Stomach (tissue), 9 donors: ENCODE measurements around the gene ADGRG2. TPM values are rescaled to one million over a fixed set of nuclear protein-coding genes. Genes with fewer than 3 reads are reported as not detected.

Experiments
- DNase-seq, 2 donors: peaks; one replicate each; pipeline versions ENCODE4 v3.0.0 to v3.0.0-alpha.2; 2013 to 2019
- H3K27ac ChIP-seq, 5 donors: fragments of 200-600 bp in 4 of 5; sonication (generic) in 4 of 5; one replicate each; pipeline ENCODE4 v1.5.1; 2013 to 2019; ENCODE audit warnings: mild to moderate bottlenecking in 1 of 5, moderate library complexity in 1 of 5
- H3K27me3 ChIP-seq, 3 donors: fragments of 200-600 bp; sonication (generic); one replicate each; pipeline ENCODE4 v1.5.1; 2017 to 2019; ENCODE audit warnings: mixed run types in 1 of 3
- H3K36me3 ChIP-seq, 4 donors: fragments of 200-600 bp; sonication (generic); 1 replicate in 3 of 4; 2 replicates in 1 of 4; pipeline ENCODE4 v1.5.1; 2016 to 2019
- H3K4me1 ChIP-seq, 4 donors: fragments of 200-600 bp; sonication (generic); one replicate each; pipeline ENCODE4 v1.5.1; 2016 to 2019
- H3K4me3 ChIP-seq, 4 donors: fragments of 200-600 bp; sonication (generic) in 3 of 4; one replicate each; pipeline ENCODE4 v1.5.1; 2016 to 2019; ENCODE audit warnings: mild to moderate bottlenecking in 1 of 4
- H3K9me3 ChIP-seq, 4 donors: fragments of 200-600 bp; sonication (generic); one replicate each; pipeline ENCODE4 v1.5.1; 2016 to 2019
- EP300 ChIP-seq: sonication (generic); formaldehyde crosslinking; IDR thresholded peaks from one replicate; pipeline ENCODE4 v1.6.1; 2017; ENCODE audit warnings: antibody characterized with exemption
- POLR2A ChIP-seq, 4 donors: fragments of 450-650 bp; IDR thresholded peaks; one replicate each; pipeline ENCODE4 v1.6.1; 2016; ENCODE audit warnings: antibody characterized with exemption in 4 of 4, control low read depth in 2 of 4, mild to moderate bottlenecking in 1 of 4, moderate library complexity in 1 of 4
- POLR2AphosphoS5 ChIP-seq, 3 donors: sonication (generic); formaldehyde crosslinking; IDR thresholded peaks; one replicate each; pipeline ENCODE4 v1.6.1; 2016; ENCODE audit warnings: antibody characterized with exemption in 3 of 3
- WGBS, 5 donors: extraction: QIAGEN DNeasy Blood & Tissue Kit in 3 of 5; methylation state at CpG; one replicate each; pipeline versions ENCODE4 v1.1.5 to v1.1.7; 2013 to 2018; 5-methylcytosine and 5-hydroxymethylcytosine counted together
- intact Hi-C: fragments of 100-400 bp; cut with DNase I; formaldehyde crosslinking; loops from one replicate; pipeline ENCODE4 v1.15.1; 2023; ENCODE audit warnings: low total_unique reads
- polyA plus RNA-seq, 3 donors: library from polyadenylated mRNA; stranded (reverse); fragments of 200-250 nt; gene quantifications; one replicate each; pipeline ENCODE4 v1.2.3, GENCODE V29; 2013
- total RNA-seq, 5 donors: library from RNA; depleted of rRNA; stranded (reverse); fragments of >200 nt; gene quantifications; one replicate each; pipeline versions ENCODE4 v1.1.0 to v1.2.3, GENCODE V29; 2014 to 2016
- TF ChIP-seq, protein P1 (sequence below), 7 experiments: fragments of 450-650 bp in 4 of 7; fragments of 200-600 bp in 3 of 7; sonication (generic) in 3 of 7; IDR thresholded peaks; one replicate each; pipeline ENCODE4 v1.5.1; 2016 to 2019; ENCODE audit warnings: antibody characterized with exemption in 7 of 7, control low read depth in 2 of 7, mild to moderate bottlenecking in 1 of 7
- donor health status: healthy with polysubstance abuse.
- donor health status: Bipolar disorder and iron deficiency.
- donor health status: healthy.

The ADGRG2 gene
- total and polyA plus RNA-seq, 8 donors: 0.29 to 25.0 (median 1.4) TPM

DNA sequence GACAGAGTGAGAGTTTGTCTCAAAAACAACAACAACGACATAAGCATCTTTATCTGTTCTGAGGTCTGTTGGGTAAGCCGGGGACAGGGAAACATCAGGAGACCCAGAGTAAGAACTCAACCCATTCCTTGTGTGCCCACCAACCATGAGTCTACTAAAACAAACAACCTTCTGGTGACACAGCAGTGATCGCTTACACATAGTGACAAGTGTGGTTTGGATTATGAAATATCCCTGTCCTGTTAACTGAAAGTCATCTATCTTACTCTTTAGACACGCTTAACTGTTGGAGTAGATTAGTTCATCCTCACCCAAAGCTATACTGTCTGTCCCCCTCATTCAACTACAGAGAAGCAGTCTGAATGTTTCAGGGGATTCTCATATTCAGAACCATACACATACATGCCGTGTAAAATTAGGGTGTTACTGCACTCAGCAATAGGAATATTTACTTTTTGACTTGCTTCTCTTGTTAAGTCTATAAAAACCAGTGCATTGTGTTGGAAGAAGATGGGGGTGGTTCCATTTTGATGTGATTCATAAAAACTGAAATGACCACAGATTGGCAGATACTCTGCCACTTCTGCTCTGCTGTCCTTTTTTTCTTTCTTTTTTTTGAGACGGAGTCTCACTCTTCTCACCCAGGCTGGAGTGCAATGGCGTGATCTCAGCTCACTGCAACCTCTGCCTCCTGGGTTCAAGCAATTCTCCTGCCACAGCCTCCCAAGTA is 165.8 kb downstream of the ADGRG2 start:
- 76 to 88% (median 86%) methylated on average over 5 to 7 of the region's 7 CpGs for WGBS, 5 donors
- no peak for DNase-seq
- intact Hi-C loops: no loop called here
- H3K4me1 ChIP-seq: no peaks in the 10 kb centered on the region
- H3K27me3 ChIP-seq: no peaks in the 10 kb centered on the region
- H3K27ac ChIP-seq: no peak overlapping the region
- TF ChIP-seq POLR2AphosphoS5 (IDR thresholded peaks at IDR 0.05) (no peak), POLR2A (IDR thresholded peaks at IDR 0.05) (no peak), EP300 (no peak)
- TF ChIP-seq, protein P1, sequence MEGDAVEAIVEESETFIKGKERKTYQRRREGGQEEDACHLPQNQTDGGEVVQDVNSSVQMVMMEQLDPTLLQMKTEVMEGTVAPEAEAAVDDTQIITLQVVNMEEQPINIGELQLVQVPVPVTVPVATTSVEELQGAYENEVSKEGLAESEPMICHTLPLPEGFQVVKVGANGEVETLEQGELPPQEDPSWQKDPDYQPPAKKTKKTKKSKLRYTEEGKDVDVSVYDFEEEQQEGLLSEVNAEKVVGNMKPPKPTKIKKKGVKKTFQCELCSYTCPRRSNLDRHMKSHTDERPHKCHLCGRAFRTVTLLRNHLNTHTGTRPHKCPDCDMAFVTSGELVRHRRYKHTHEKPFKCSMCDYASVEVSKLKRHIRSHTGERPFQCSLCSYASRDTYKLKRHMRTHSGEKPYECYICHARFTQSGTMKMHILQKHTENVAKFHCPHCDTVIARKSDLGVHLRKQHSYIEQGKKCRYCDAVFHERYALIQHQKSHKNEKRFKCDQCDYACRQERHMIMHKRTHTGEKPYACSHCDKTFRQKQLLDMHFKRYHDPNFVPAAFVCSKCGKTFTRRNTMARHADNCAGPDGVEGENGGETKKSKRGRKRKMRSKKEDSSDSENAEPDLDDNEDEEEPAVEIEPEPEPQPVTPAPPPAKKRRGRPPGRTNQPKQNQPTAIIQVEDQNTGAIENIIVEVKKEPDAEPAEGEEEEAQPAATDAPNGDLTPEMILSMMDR (IDR thresholded peaks at IDR 0.05): no peak
- no peaks in the 10 kb centered on the region for H3K9me3 ChIP-seq
- H3K4me3 ChIP-seq: no peak overlapping the region
- H3K36me3 ChIP-seq: peaks cover 0 to 10% (median 2%) of the 10 kb centered on the region in 4 donors

- peaks cover 0 to 17% (median 8%) of the 10 kb centered on the region in 4 donors for H3K36me3 ChIP-seq
- intact Hi-C loops: no loop called here
- H3K4me1 ChIP-seq: no peaks in the 10 kb centered on the region
- no peaks in the 10 kb centered on the region for H3K9me3 ChIP-seq
- H3K4me3 ChIP-seq: no peak overlapping the region
- H3K27ac ChIP-seq: no peak overlapping the region
- no peak for DNase-seq
- no peaks in the 10 kb centered on the region for H3K27me3 ChIP-seq
- no peak for TF ChIP-seq EP300
- no peak for TF ChIP-seq POLR2AphosphoS5 (IDR thresholded peaks at IDR 0.05)
- TF ChIP-seq, protein P1 (IDR thresholded peaks at IDR 0.05): no peak
- TF ChIP-seq POLR2A (IDR thresholded peaks at IDR 0.05): no peak
- WGBS, 5 donors: 67 to 76% (median 70%) methylated on average over 4 of the region's 4 CpGs
Observed at GRCh38 chrX:18955676-18956075, 166.6 kb downstream of the ADGRG2 start.

GRCh38 chrX:18951032-18951431 is 171.2 kb downstream of the ADGRG2 start:
- no peaks in the 10 kb centered on the region for H3K27me3 ChIP-seq
- TF ChIP-seq, protein P1 (IDR thresholded peaks at IDR 0.05): no peak
- no peak for TF ChIP-seq EP300
- TF ChIP-seq POLR2A (IDR thresholded peaks at IDR 0.05): no peak
- no peak for TF ChIP-seq POLR2AphosphoS5 (IDR thresholded peaks at IDR 0.05)
- 75 to 99% (median 94%) methylated on average over 6 to 10 of the region's 10 CpGs for WGBS, 5 donors
- no peak overlapping the region for H3K27ac ChIP-seq
- H3K36me3 ChIP-seq: peaks cover 0 to 27% (median 18%) of the 10 kb centered on the region in 4 donors
- H3K9me3 ChIP-seq: no peaks in the 10 kb centered on the region
- intact Hi-C loops: no loop called here
- DNase-seq: no peak
- H3K4me1 ChIP-seq: no peaks in the 10 kb centered on the region
- no peak overlapping the region for H3K4me3 ChIP-seq

- 84 to 95% (median 92%) methylated on average over 8 of the region's 8 CpGs for WGBS, 5 donors
- Histone ChIP-seq H3K9me3 (no peaks in the 10 kb centered on the region), H3K36me3 (peaks cover 0 to 30% (median 18%) of the 10 kb centered on the region in 4 donors), H3K4me3 (no peak overlapping the region), H3K27ac (no peak overlapping the region), H3K4me1 (no peaks in the 10 kb centered on the region), H3K27me3 (no peaks in the 10 kb centered on the region)
- DNase-seq: no peak
- TF ChIP-seq, protein P1 (IDR thresholded peaks at IDR 0.05): no peak
- TF ChIP-seq POLR2AphosphoS5 (IDR thresholded peaks at IDR 0.05): no peak
- TF ChIP-seq EP300: no peak
- no peak for TF ChIP-seq POLR2A (IDR thresholded peaks at IDR 0.05)
- intact Hi-C loops: no loop called here
Observed at GRCh38 chrX:18949944-18950301, 172.3 kb downstream of the ADGRG2 start.
